K562 (cell line): ENCODE results near the gene CFAP157. TPM values are rescaled to one million over a fixed set of nuclear protein-coding genes. Genes with fewer than 3 reads are reported as not detected.

ENCODE experiments used
- ATAC-seq: fragments of 200-7000 bp; cut with Tn5 transposase; 3 replicates; pipeline ENCODE4 v1.9.1; 2020; ENCODE audit warnings: moderate library complexity
- BruUV-seq: library from RNA; stranded (reverse); fragments of 400-500 nt; replicated peaks from 2 replicates; lab custom pipeline; 2021; lab: Mats Ljungman, UMichigan
- CTCF ChIA-PET: fragments of 300-600 bp; formaldehyde crosslinking; extraction: SDS; loops from one replicate; lab custom pipeline; 2021; ENCODE audit warnings: low intra/inter-chr PET ratio; lab: Yijun Ruan, JAX
- POLR2A ChIA-PET: fragments of 300-600, 350-650 bp; sonication (Branson Sonifier 250); formaldehyde crosslinking; extraction: SDS; loops from one replicate; lab custom pipeline; 2021; ENCODE audit warnings: antibody characterized with exemption, inconsistent platforms; lab: Yijun Ruan, JAX
- DNase-seq, 4 experiments: peaks; one replicate each; pipeline versions ENCODE4 v3.0.0 to v3.0.0-alpha.2; 2011 to 2018; ENCODE audit warnings: low spot score in 3 of 4, mixed read lengths in 3 of 4; ENCODE audit errors: extremely low read depth in 1 of 4
- FAIRE-seq: peaks from 2 replicates; lab custom pipeline; 2011; peaks lifted over from hg19 to GRCh38; lab: Jason Lieb, UNC
- H2AFZ ChIP-seq: 2 replicates; pipeline ENCODE4 v1.6.0; 2011; ENCODE audit warnings: low read depth, low read length, control low read depth, inconsistent platforms
- H3K27ac ChIP-seq: fragments of 200-600 bp; 3 replicates; pipeline ENCODE4 v1.8.0; 2011; ENCODE audit warnings: low read depth, mild to moderate bottlenecking, control low read depth, inconsistent platforms, low read length, moderate library complexity, mixed read lengths; ENCODE audit errors: extremely low read depth
- H3K27me3 ChIP-seq, 2 experiments: fragments of 300-600 bp in 1 of 2; 2 replicates in 1 of 2; 3 replicates in 1 of 2; pipeline versions ENCODE4 v1.6.0 to v1.8.0; 2011; ENCODE audit warnings: inconsistent platforms in 2 of 2, low read length in 2 of 2, mild to moderate bottlenecking in 1 of 2, mixed read lengths in 1 of 2, moderate library complexity in 1 of 2; ENCODE audit not compliant: control insufficient read depth in 2 of 2, insufficient read depth in 2 of 2
- H3K36me3 ChIP-seq: fragments of 300-600 bp; 3 replicates; pipeline ENCODE4 v1.8.0; 2011; ENCODE audit warnings: mild to moderate bottlenecking, low read length, inconsistent platforms; ENCODE audit not compliant: control insufficient read depth, insufficient read depth
- H3K4me1 ChIP-seq, 2 experiments: fragments of 200-600 bp in 1 of 2; replicated peaks in 1 of 2; 2 replicates in 1 of 2; 3 replicates in 1 of 2; pipeline versions ENCODE4 v1.5.1 to v1.8.0; 2011; ENCODE audit warnings: inconsistent platforms in 2 of 2, low read length in 2 of 2, mild to moderate bottlenecking in 1 of 2, mixed read lengths in 1 of 2, moderate library complexity in 1 of 2; ENCODE audit not compliant: control insufficient read depth in 2 of 2, insufficient read depth in 2 of 2
- H3K4me2 ChIP-seq: 2 replicates; pipeline ENCODE4 v1.6.1; 2011; ENCODE audit warnings: low read length, control low read depth, inconsistent platforms, mixed read lengths; ENCODE audit not compliant: insufficient read depth
- H3K4me3 ChIP-seq: fragments of 200-600 bp; sonication (generic), shearing (Covaris generic); 2 replicates; pipeline ENCODE4 v1.5.1; 2016; ENCODE audit warnings: control low read depth, inconsistent platforms
- H3K79me2 ChIP-seq: fragments of 200-600 bp; 3 replicates; pipeline ENCODE4 v1.8.0; 2011; ENCODE audit warnings: low read length, inconsistent platforms; ENCODE audit not compliant: control insufficient read depth, insufficient read depth
- H3K9ac ChIP-seq, 2 experiments: 2 replicates each; pipeline versions ENCODE4 v1.6.0 to v1.6.1; 2011; ENCODE audit warnings: low read depth in 2 of 2, low read length in 2 of 2, control low read depth in 1 of 2, inconsistent platforms in 1 of 2, mild to moderate bottlenecking in 1 of 2, mixed read lengths in 1 of 2; ENCODE audit not compliant: insufficient read depth in 1 of 2
- H3K9me1 ChIP-seq: one replicate; pipeline ENCODE4 v1.6.0; 2011; ENCODE audit warnings: inconsistent platforms, mild to moderate bottlenecking, low read length, moderate library complexity; ENCODE audit not compliant: control insufficient read depth, insufficient read depth
- H3K9me3 ChIP-seq: replicated peaks from 2 replicates; pipeline ENCODE4 v1.5.1; 2011; ENCODE audit warnings: low read depth, low read length, inconsistent platforms; ENCODE audit not compliant: control insufficient read depth, insufficient read depth
- H4K20me1 ChIP-seq: replicated peaks from 2 replicates; pipeline ENCODE4 v1.6.1; 2011; ENCODE audit warnings: low read length, inconsistent platforms, mixed read lengths; ENCODE audit not compliant: control insufficient read depth, insufficient read depth
- AFF1 ChIP-seq, 2 experiments: fragments of 450-650 bp; IDR thresholded peaks; 2 replicates each; pipeline ENCODE4 v1.6.1; 2018; ENCODE audit warnings: mild to moderate bottlenecking in 2 of 2, low read depth in 1 of 2; ENCODE audit not compliant: partially characterized antibody in 2 of 2
- ATF4 ChIP-seq: fragments of 450-650 bp; formaldehyde crosslinking; IDR thresholded peaks from 2 replicates; pipeline ENCODE4 v1.4.0; 2022; ENCODE audit warnings: mild to moderate bottlenecking, moderate library complexity
- CBX3 ChIP-seq, 2 experiments: IDR thresholded peaks; 1 replicate in 1 of 2; 2 replicates in 1 of 2; pipeline ENCODE4 v1.6.1; 2012; ENCODE audit warnings: inconsistent platforms in 2 of 2, low read length in 2 of 2, borderline replicate concordance in 1 of 2, control low read depth in 1 of 2
- DPF2 ChIP-seq: fragments of 450-650 bp; IDR thresholded peaks from 2 replicates; pipeline ENCODE4 v1.6.1; 2016
- NCOA6 ChIP-seq: fragments of 450-650 bp; IDR thresholded peaks from 2 replicates; pipeline ENCODE4 v1.6.1; 2017; ENCODE audit warnings: mild to moderate bottlenecking
- NFYB ChIP-seq: IDR thresholded peaks from 2 replicates; pipeline ENCODE4 v1.6.1; 2011; ENCODE audit warnings: mild to moderate bottlenecking, moderate library complexity; ENCODE audit not compliant: insufficient read length; ENCODE audit errors: extremely low read depth
- NONO ChIP-seq, 2 experiments: fragments of 200-400 bp in 1 of 2; fragments of 450-650 bp in 1 of 2; formaldehyde crosslinking in 1 of 2; IDR thresholded peaks; 2 replicates each; pipeline ENCODE4 v1.6.1; 2017; ENCODE audit warnings: low read depth in 2 of 2, mild to moderate bottlenecking in 2 of 2, moderate library complexity in 2 of 2, low read length in 1 of 2
- PHB2 ChIP-seq: fragments of 450-650 bp; IDR thresholded peaks from 2 replicates; pipeline ENCODE4 v1.6.1; 2017; ENCODE audit warnings: low read depth
- PKNOX1 ChIP-seq: fragments of 450-650 bp; IDR thresholded peaks from 2 replicates; pipeline ENCODE4 v1.6.1; 2016
- SRSF3 ChIP-seq: fragments of 200-400 bp; formaldehyde crosslinking; IDR thresholded peaks from 2 replicates; pipeline ENCODE4 v1.6.1; 2016; ENCODE audit warnings: mild to moderate bottlenecking, low read length, moderate library complexity; ENCODE audit not compliant: insufficient read depth
- ZFP91 ChIP-seq: sonication (generic); formaldehyde crosslinking; IDR thresholded peaks from 2 replicates; pipeline ENCODE4 v1.8.0; 2022; ENCODE audit warnings: mild to moderate bottlenecking, missing genetic modification reagents
- ZNF134 ChIP-seq: fragments of 250-450 bp; sonication (Bioruptor Pico); conservative IDR thresholded peaks from 2 replicates; pipeline ENCODE4 v1.4.0; 2020
- ZNF449 ChIP-seq: fragments of 250-450 bp; sonication (Bioruptor Pico); IDR thresholded peaks from 2 replicates; pipeline ENCODE4 v1.8.0; 2022; ENCODE audit warnings: moderate library complexity, mild to moderate bottlenecking, inconsistent platforms
- WGBS: fragments of 100-300 bp; shearing (Covaris generic); methylation state at CpG from one replicate; pipeline ENCODE4 v1.1.6; 2016; ENCODE audit warnings: low coverage, mixed read lengths; ENCODE audit not compliant: insufficient coverage; ENCODE audit errors: missing lambda C conversion rate; 5-methylcytosine and 5-hydroxymethylcytosine counted together
- in situ Hi-C: fragments of 300-500 bp; cut with MboI; formaldehyde crosslinking; loops from 4 replicates; pipeline ENCODE4 v1.15.0; 2018; ENCODE audit warnings: inconsistent platforms, mixed read lengths
- intact Hi-C: fragments of 100-400 bp; cut with micrococcal nuclease; formaldehyde crosslinking; loops from 2 replicates; pipeline ENCODE4 v1.14.2; 2022
- polyA plus RNA-seq, 8 experiments: library from polyadenylated mRNA; depleted of rRNA in 4 of 8; stranded (reverse) in 5 of 8; unstranded in 3 of 8; fragments of >200 nt; fragmentation: Nextera tagmentation in 2 of 8; fragmentation: Illumina TruSeq in 1 of 8; extraction: Ambion mirVana in 2 of 8; extraction: Trizol in 1 of 8; gene quantifications; 2 replicates each; pipeline versions ENCODE4 v1.2.1 to v1.2.3, GENCODE V29; 2011 to 2014; ENCODE audit warnings: inconsistent platforms in 1 of 8, missing spikeins in 1 of 8
- total RNA-seq, 7 experiments: library from RNA; depleted of rRNA in 6 of 7; stranded (reverse); fragments of >200 nt in 6 of 7; fragmentation: Illumina TruSeq in 2 of 7; extraction: Trizol in 2 of 7; gene quantifications; 2 replicates each; pipeline versions ENCODE4 v1.2.1 to v1.2.3, GENCODE V29; 2011 to 2021; ENCODE audit warnings: low replicate concordance in 1 of 7

CFAP157 gene
- total and polyA plus RNA-seq, 9 of the 15 experiments (the other 6 are each of a cell fraction or from before 2014, with no cell fraction given): 0.03 TPM; not detected in 8

- peaks cover 4 to 59% of the 10 kb centered on the region in 2 experiments; a peak in 4 of 5 replicates for H3K4me1 ChIP-seq
- no peak overlapping the region for H3K4me2 ChIP-seq
- FAIRE-seq (no peak), ATAC-seq (no peak), DNase-seq (no peak)
- H2AFZ ChIP-seq: no peak overlapping the region
- H3K79me2 ChIP-seq: 0 out of 3 replicates have a peak, but pooled peaks cover 3% of the 10 kb centered on the region
- ChIA-PET CTCF (no interaction called here), POLR2A (interaction anchor here (0.5 to 1.5 kb wide), 3 partner anchors 8 to 203 kb away, joined by 4 to 6 read pairs (median 6); no protein-coding TSS in a partner anchor)
- 68% methylated on average over 9 of the region's 11 CpGs for WGBS
- BruUV-seq: no TSS peak
- H3K9me3 ChIP-seq: 0 out of 2 replicates have a peak, but pooled peaks cover 4% of the 10 kb centered on the region
- H3K4me3 ChIP-seq: no peak overlapping the region
- peaks cover 3% of the 10 kb centered on the region; the same call in 1 of the 2 replicates for H4K20me1 ChIP-seq
- peak overlapping the region in 1 of 2 experiments; percentile 78; a peak in 2 of 4 replicates for H3K9ac ChIP-seq
- in situ Hi-C loops: no loop called here
- peaks cover 4% of the 10 kb centered on the region for H3K9me1 ChIP-seq
- H3K36me3 ChIP-seq: no peaks in the 10 kb centered on the region
- intact Hi-C loops: no loop called here
- H3K27me3 ChIP-seq: no peaks in the 10 kb centered on the region
- no peak overlapping the region for H3K27ac ChIP-seq
- TF ChIP-seq ZFP91 (CRISPR knock-in tag) (no peak), NFYB (no peak), DPF2 (no peak), AFF1 (IDR thresholded peaks at IDR 0.05; ENCODE audit: low read depth in 1 of 2, partially characterized antibody in 2 of 2) (no peak), CBX3 (IDR thresholded peaks at IDR 0.05; ENCODE audit: borderline replicate concordance in 1 of 2, low read length in 2 of 2) (no peak), SRSF3 (no peak), NCOA6 (no peak), PHB2 (no peak), ATF4 (no peak), NONO (IDR thresholded peaks at IDR 0.05; ENCODE audit: low read depth in 2 of 2, low read length in 1 of 2) (no peak), PKNOX1 (no peak), ZNF134 (CRISPR knock-in tag) (no peak), ZNF449 (CRISPR knock-in tag) (no peak)
Measured at GRCh38 chr9:127711831-127712274, 5.1 kb downstream of the CFAP157 start.
